Neural cell (in vitro differentiated cells): Measurements from ENCODE around the gene PLEKHO2. TPM values are rescaled to one million over a fixed set of nuclear protein-coding genes. Genes with fewer than 3 reads are reported as not detected.

Experiments used
- H2AFZ ChIP-seq: fragments of 200-600, 300-800 bp; sonication (generic), shearing (Covaris generic); 2 replicates; pipeline ENCODE4 v1.6.0; 2014; ENCODE audit warnings: low read depth, mild to moderate bottlenecking, antibody characterized with exemption, low read length, moderate library complexity
- H3F3A ChIP-seq: fragments of 200-600 bp; shearing (Covaris generic); 2 replicates; pipeline ENCODE4 v1.6.1; 2016; ENCODE audit warnings: mild to moderate bottlenecking, moderate library complexity, mixed read lengths, antibody characterized with exemption, low read length; ENCODE audit not compliant: insufficient read depth, poor library complexity, severe bottlenecking
- H3K27ac ChIP-seq: fragments of 200-600, 300-800 bp; sonication (generic), shearing (Covaris generic); 2 replicates; pipeline ENCODE4 v1.5.1; 2014; ENCODE audit warnings: mild to moderate bottlenecking, low read length, moderate library complexity
- H3K27me3 ChIP-seq: fragments of 300-800, 200-600 bp; sonication (generic), shearing (Covaris generic); 2 replicates; pipeline ENCODE4 v1.6.0; 2014; ENCODE audit warnings: mild to moderate bottlenecking, low read depth, low read length, moderate library complexity; ENCODE audit not compliant: insufficient read depth
- H3K36me3 ChIP-seq: fragments of 300-800, 200-600 bp; sonication (generic), shearing (Covaris generic); 2 replicates; pipeline ENCODE4 v1.5.1; 2014; ENCODE audit warnings: mild to moderate bottlenecking, antibody characterized with exemption, low read length, moderate library complexity; ENCODE audit not compliant: insufficient read depth
- H3K4me2 ChIP-seq: fragments of 300-800, 200-600 bp; sonication (generic), shearing (Covaris generic); 2 replicates; pipeline ENCODE4 v1.6.0; 2014; ENCODE audit warnings: mild to moderate bottlenecking, low read length
- H3K4me3 ChIP-seq: fragments of 300-800, 200-600 bp; sonication (generic), shearing (Covaris generic); 2 replicates; pipeline ENCODE4 v1.5.1; 2014; ENCODE audit warnings: mild to moderate bottlenecking, low read length, moderate library complexity
- H3K79me2 ChIP-seq: fragments of 200-600 bp; shearing (Covaris generic); replicated peaks from 2 replicates; pipeline ENCODE4 v1.6.0; 2014; ENCODE audit warnings: mild to moderate bottlenecking, low read length, moderate library complexity; ENCODE audit not compliant: insufficient read depth
- H3K9ac ChIP-seq: fragments of 300-800, 200-600 bp; sonication (generic), shearing (Covaris generic); 2 replicates; pipeline ENCODE4 v1.6.1; 2016; ENCODE audit warnings: mild to moderate bottlenecking, low read length, mixed read lengths
- H3K9me2 ChIP-seq: fragments of 200-600 bp; shearing (Covaris generic); 2 replicates; pipeline ENCODE4 v1.6.1; 2016; ENCODE audit warnings: mild to moderate bottlenecking, low read length, mixed read lengths; ENCODE audit not compliant: insufficient read depth
- H3K9me3 ChIP-seq: fragments of 200-600, 300-800 bp; sonication (generic), shearing (Covaris generic); 2 replicates; pipeline ENCODE4 v1.6.1; 2016; ENCODE audit warnings: mild to moderate bottlenecking, mixed run types, low read length, moderate library complexity, mixed read lengths
- H4K20me1 ChIP-seq: fragments of 200-600 bp; shearing (Covaris generic); 2 replicates; pipeline ENCODE4 v1.6.1; 2016; ENCODE audit warnings: mild to moderate bottlenecking, mixed run types; ENCODE audit not compliant: insufficient read depth
- EP300 ChIP-seq: fragments of 450-650 bp; conservative IDR thresholded peaks from 2 replicates; pipeline ENCODE4 v1.6.1; 2014; ENCODE audit warnings: antibody characterized with exemption, mild to moderate bottlenecking, moderate library complexity; ENCODE audit not compliant: poor library complexity, severe bottlenecking
- EZH2 ChIP-seq: fragments of 200-600, 300-800 bp; shearing (Covaris generic), sonication (generic); IDR thresholded peaks from 2 replicates; pipeline ENCODE4 v1.6.1; 2014; ENCODE audit warnings: antibody characterized with exemption, low read length, borderline replicate concordance, mild to moderate bottlenecking; ENCODE audit not compliant: insufficient read depth, poor library complexity, severe bottlenecking
- MXI1 ChIP-seq: fragments of 450-650 bp; conservative IDR thresholded peaks from 2 replicates; pipeline ENCODE4 v1.6.1; 2014; ENCODE audit warnings: antibody characterized with exemption, mild to moderate bottlenecking; ENCODE audit not compliant: poor library complexity, severe bottlenecking
- POLR2AphosphoS5 ChIP-seq: IDR thresholded peaks from 2 replicates; pipeline ENCODE4 v1.6.1; 2012
- RAD21 ChIP-seq: fragments of 450-650 bp; conservative IDR thresholded peaks from 2 replicates; pipeline ENCODE4 v1.6.1; 2014; ENCODE audit warnings: antibody characterized with exemption, mild to moderate bottlenecking, moderate library complexity
- REST ChIP-seq: IDR thresholded peaks from 2 replicates; pipeline ENCODE4 v1.6.1; 2012; ENCODE audit warnings: borderline replicate concordance
- SMC3 ChIP-seq: fragments of 450-650 bp; conservative IDR thresholded peaks from 2 replicates; pipeline ENCODE4 v1.6.1; 2014; ENCODE audit warnings: antibody characterized with exemption, mild to moderate bottlenecking, moderate library complexity; ENCODE audit not compliant: poor library complexity
- TAF1 ChIP-seq: IDR thresholded peaks from 2 replicates; pipeline ENCODE4 v1.6.1; 2012; ENCODE audit warnings: low read depth
- polyA plus RNA-seq: library from polyadenylated mRNA; depleted of rRNA; stranded (reverse); fragments of >200 nt; gene quantifications from 2 replicates; pipeline ENCODE4 v1.2.3, GENCODE V29; 2014
- TF ChIP-seq, protein P1 (sequence below): fragments of 450-650 bp; IDR thresholded peaks from 2 replicates; pipeline ENCODE4 v1.5.1; 2014; ENCODE audit warnings: antibody characterized with exemption, mild to moderate bottlenecking, moderate library complexity; ENCODE audit not compliant: poor library complexity, severe bottlenecking

The PLEKHO2 gene
- polyA plus RNA-seq, 1 donor from 2014 or later, result 1.3 TPM

DNA sequence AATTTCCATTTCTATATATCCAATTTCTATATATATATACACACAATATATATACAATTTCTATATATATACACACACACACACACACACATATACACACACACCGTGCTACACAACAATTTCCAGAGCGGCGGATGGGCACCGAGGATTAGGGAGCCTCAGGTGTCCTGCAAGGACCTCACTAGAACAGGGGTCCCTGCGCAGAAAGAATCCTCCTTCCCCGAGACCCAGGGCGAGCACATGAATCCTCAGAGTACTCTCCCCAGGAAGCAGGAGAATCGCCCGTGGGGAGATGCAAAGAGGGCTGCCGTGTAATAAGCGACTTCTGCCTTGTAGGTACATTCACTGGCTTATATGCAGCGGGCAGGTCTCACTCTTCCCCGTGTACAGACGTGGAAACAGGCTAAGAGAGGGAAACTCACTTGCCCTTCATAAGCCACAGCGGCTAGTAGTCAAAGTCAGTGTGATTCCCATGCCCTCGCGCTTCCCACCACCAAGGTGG is 16.7 kb upstream of the PLEKHO2 start:
- TF ChIP-seq EZH2 (no peak), POLR2AphosphoS5 (no peak), RAD21 (no peak), TAF1 (no peak), REST (no peak), EP300 (no peak), SMC3 (no peak), MXI1 (no peak)
- TF ChIP-seq, protein P1, sequence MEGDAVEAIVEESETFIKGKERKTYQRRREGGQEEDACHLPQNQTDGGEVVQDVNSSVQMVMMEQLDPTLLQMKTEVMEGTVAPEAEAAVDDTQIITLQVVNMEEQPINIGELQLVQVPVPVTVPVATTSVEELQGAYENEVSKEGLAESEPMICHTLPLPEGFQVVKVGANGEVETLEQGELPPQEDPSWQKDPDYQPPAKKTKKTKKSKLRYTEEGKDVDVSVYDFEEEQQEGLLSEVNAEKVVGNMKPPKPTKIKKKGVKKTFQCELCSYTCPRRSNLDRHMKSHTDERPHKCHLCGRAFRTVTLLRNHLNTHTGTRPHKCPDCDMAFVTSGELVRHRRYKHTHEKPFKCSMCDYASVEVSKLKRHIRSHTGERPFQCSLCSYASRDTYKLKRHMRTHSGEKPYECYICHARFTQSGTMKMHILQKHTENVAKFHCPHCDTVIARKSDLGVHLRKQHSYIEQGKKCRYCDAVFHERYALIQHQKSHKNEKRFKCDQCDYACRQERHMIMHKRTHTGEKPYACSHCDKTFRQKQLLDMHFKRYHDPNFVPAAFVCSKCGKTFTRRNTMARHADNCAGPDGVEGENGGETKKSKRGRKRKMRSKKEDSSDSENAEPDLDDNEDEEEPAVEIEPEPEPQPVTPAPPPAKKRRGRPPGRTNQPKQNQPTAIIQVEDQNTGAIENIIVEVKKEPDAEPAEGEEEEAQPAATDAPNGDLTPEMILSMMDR, result no peak

GRCh38 chr15:64825431-64826294 is 16.1 kb upstream of the PLEKHO2 start, which contains the start of gene PIF1:
TSS of gene PIF1 (minus strand) at chr15:64825647. CDS start at chr15:64824335, 1,312 bp downstream.
- no peaks in the 10 kb centered on the region for H3K79me2 ChIP-seq
- H2AFZ ChIP-seq, result peak within 1 kb of the TSS; percentile 52

More for the DNA sequence above, 16.7 kb upstream of the PLEKHO2 start:
- H3K9me3 ChIP-seq, result no peaks in the 10 kb centered on the region
- H3F3A ChIP-seq, result no peaks in the 10 kb centered on the region
- peak overlapping the region; percentile 11 for H2AFZ ChIP-seq
- peak overlapping the region; percentile 78 for H3K4me3 ChIP-seq
- no peak overlapping the region for H3K27ac ChIP-seq
- H3K9me2 ChIP-seq, result no peaks in the 10 kb centered on the region
- H3K9ac ChIP-seq, result no peak overlapping the region
- no peaks in the 10 kb centered on the region for H3K36me3 ChIP-seq
- no peaks in the 10 kb centered on the region for H4K20me1 ChIP-seq
- no peaks in the 10 kb centered on the region for H3K79me2 ChIP-seq
- H3K27me3 ChIP-seq, result peaks cover 4% of the 10 kb centered on the region
- H3K4me2 ChIP-seq, result peak overlapping the region; percentile 56

More at GRCh38 chr15:64825431-64826294, 16.1 kb upstream of the PLEKHO2 start, which contains the start of gene PIF1:
- Histone ChIP-seq H3K27ac (peak within 1 kb of the TSS; percentile 8), H3K4me3 (peak within 1 kb of the TSS; percentile 78), H3K4me2 (peak within 1 kb of the TSS; percentile 56), H3K9ac (peak within 1 kb of the TSS; percentile 46), H3K27me3 (peaks cover 4% of the 10 kb centered on the region), H3F3A (no peaks in the 10 kb centered on the region), H3K9me3 (no peaks in the 10 kb centered on the region), H3K9me2 (no peaks in the 10 kb centered on the region), H3K36me3 (no peaks in the 10 kb centered on the region), H4K20me1 (no peaks in the 10 kb centered on the region)
- TF ChIP-seq EZH2 (no peak), MXI1 (peak; percentile 92), POLR2AphosphoS5 (peak; percentile 34)
- TF ChIP-seq, protein P1, result peak; percentile 23
